HG03135 (cell line): ENCODE data around the gene MGAT5B.
"Not testable (repeated sequence)": the region's sequence is repeated elsewhere in the genome, so short reads cannot be mapped to it uniquely, and the experiment has no call there.

Experiments used
- ATAC-seq: cut with Tn5 transposase; IDR thresholded peaks from one replicate; pipeline ENCODE4 v1.9.1; 2021; ENCODE audit warnings: mild to moderate bottlenecking, moderate library complexity; ENCODE audit not compliant: unreplicated experiment

MGAT5B gene

GRCh38 chr17:76868176-76868668 lies at the start of gene MGAT5B:
MGAT5B (plus strand) TSS chr17:76868404; CDS start chr17:76869030, 626 bp downstream.
- no peak for ATAC-seq

GRCh38 chr17:76820039-76820438 lies 48.2 kb upstream of the MGAT5B start:
- no peak for ATAC-seq

GRCh38 chr17:76820561-76820960 lies 47.6 kb upstream of the MGAT5B start:
- no peak for ATAC-seq

GRCh38 chr17:76822184-76822778 lies 45.9 kb upstream of the MGAT5B start:
- ATAC-seq, result no peak

- no peak for ATAC-seq
Observed at GRCh38 chr17:76824093-76824492, 44.1 kb upstream of the MGAT5B start.

- no peak for ATAC-seq
Observed at GRCh38 chr17:76826330-76827068, 41.7 kb upstream of the MGAT5B start.

GRCh38 chr17:76827736-76828135 lies 40.5 kb upstream of the MGAT5B start:
- no peak for ATAC-seq

- no peak for ATAC-seq
Observed at GRCh38 chr17:76830987-76831715, 37.1 kb upstream of the MGAT5B start.

- ATAC-seq, result no peak
Observed at GRCh38 chr17:76833034-76833644, 35.1 kb upstream of the MGAT5B start.

- no peak for ATAC-seq
Observed at GRCh38 chr17:76833747-76834146, 34.5 kb upstream of the MGAT5B start.

GRCh38 chr17:76834870-76835269 lies 33.3 kb upstream of the MGAT5B start:
- ATAC-seq, result no peak

GRCh38 chr17:76840443-76840767 lies 27.8 kb upstream of the MGAT5B start:
- no peak for ATAC-seq

GRCh38 chr17:76840884-76841775 lies 27.1 kb upstream of the MGAT5B start:
- ATAC-seq, result no peak

GRCh38 chr17:76841776-76842405 lies 26.3 kb upstream of the MGAT5B start:
- ATAC-seq, result no peak

GRCh38 chr17:76843068-76843467 lies 25.1 kb upstream of the MGAT5B start:
- ATAC-seq, result not testable (repeated sequence)

GRCh38 chr17:76843703-76844484 lies 24.3 kb upstream of the MGAT5B start:
- no peak for ATAC-seq

GRCh38 chr17:76844485-76844829 lies 23.7 kb upstream of the MGAT5B start:
- ATAC-seq, result no peak

GRCh38 chr17:76844846-76845245 lies 23.4 kb upstream of the MGAT5B start:
- no peak for ATAC-seq

- ATAC-seq, result no peak
Observed at GRCh38 chr17:76845541-76846017, 22.6 kb upstream of the MGAT5B start.
